Measurements from ENCODE around the gene CD82.

- TF ChIP-seq POLR2A (IDR thresholded peaks at IDR 0.05; ENCODE audit: low read depth, low read length): no peak
- TF ChIP-seq TAF1 (IDR thresholded peaks at IDR 0.05; ENCODE audit: low read depth, low read length): no peak
Observed at GRCh38 chr11:44623341-44623730, 57.9 kb downstream of the CD82 start.
